Fibroblast of lung (primary cell): Measurements from ENCODE around the gene SORCS2.

ENCODE experiments used
- CTCF ChIP-seq, 2 donors: IDR thresholded peaks in 1 of 2; conservative IDR thresholded peaks in 1 of 2; 1 replicate in 1 of 2; 2 replicates in 1 of 2; pipeline ENCODE4 v1.5.1; 2011 to 2012; ENCODE audit warnings: low read length in 2 of 2, control low read depth in 1 of 2, inconsistent platforms in 1 of 2, low read depth in 1 of 2, mild to moderate bottlenecking in 1 of 2
- EZH2 ChIP-seq: IDR thresholded peaks from 2 replicates; pipeline ENCODE4 v1.5.1; 2012; ENCODE audit warnings: low read length, control low read depth, mild to moderate bottlenecking; ENCODE audit errors: missing control alignments

- no peak for TF ChIP-seq CTCF (conservative IDR thresholded peaks at IDR 0.05 in 1 of 2, IDR thresholded peaks at IDR 0.05 in 1 of 2; ENCODE audit: low read depth in 1 of 2, low read length in 2 of 2)
- no peak for TF ChIP-seq EZH2
These were observed 583.1 kb downstream of the SORCS2 start for GRCh38 chr4:7775396-7775795.
